Activated T-helper 1 cell treated with anti-CD3 and anti-CD28 coated beads, Interleukin-12 subunit alpha, Interleukin-12 subunit beta, Interleukin-2, Interleukin-4 antibody, amounts not matched to agents 30 ng/mL and 10 ng/mL and 1 ng/mL, durations not matched to agents 14 hours and 24 hours and 36 hours (primary cell): ENCODE data around the gene FAM228A. TPM values are rescaled to one million over a fixed set of nuclear protein-coding genes. Genes with fewer than 3 reads are reported as not detected.

Source experiments
- total RNA-seq: library from RNA; stranded (reverse); gene quantifications from 2 replicates; pipeline ENCODE4 v1.2.3, GENCODE V29; 2022

FAM228A gene
- total RNA-seq, 1 donor from 2014 or later, result not detected

Other genes with a start within 250 kb of the FAM228A start
- gene ATAD2B, start 247.9 kb upstream of the FAM228A start, total RNA-seq, result 25.9 and 27.8 TPM in 2 replicates
- gene UBXN2A, start 234.6 kb upstream of the FAM228A start, total RNA-seq, result 11.4 and 13.0 TPM in 2 replicates
- gene MFSD2B, start 165.0 kb upstream of the FAM228A start, total RNA-seq, result 0.12 TPM in 1 of 2 replicates, not detected in the other
- 21.9 and 23.1 TPM in 2 replicates for gene WDCP, start 127.7 kb upstream of the FAM228A start, total RNA-seq
- 0.47 and 0.71 TPM in 2 replicates for gene FKBP1B, start 125.3 kb upstream of the FAM228A start, total RNA-seq
- 128 and 145 TPM in 2 replicates for gene SF3B6, start 98.7 kb upstream of the FAM228A start, total RNA-seq
- gene TP53I3, start 90.2 kb upstream of the FAM228A start, total RNA-seq, result 0.70 and 0.96 TPM in 2 replicates
- not detected in 2 replicates for gene PFN4, start 51.7 kb upstream of the FAM228A start, total RNA-seq
- 3.1 and 4.8 TPM in 2 replicates for gene FAM228B, start 51.6 kb upstream of the FAM228A start, total RNA-seq
- 52.9 and 57.1 TPM in 2 replicates for gene ITSN2, start 185.5 kb downstream of the FAM228A start, total RNA-seq